Activated naive CD4-positive, alpha-beta T cell treated with anti-CD3 and anti-CD28 coated beads, Interleukin-2, amount 10 ng/mL, durations not matched to agents 7 days and 5 days (primary cell): Measurements from ENCODE around the gene DNAJC22.
"Not testable (repeated sequence)": the region's sequence is repeated elsewhere in the genome, so short reads cannot be mapped to it uniquely, and the experiment has no call there.

Experiments used
- CTCF ChIA-PET: fragments of 350-600 bp; sonication (Branson Sonifier 250); formaldehyde crosslinking; loops from one replicate; lab custom pipeline; 2021; ENCODE audit warnings: antibody characterized with exemption; lab: Charles Lee
- DNase-seq: peaks from one replicate; pipeline ENCODE4 v3.0.0-alpha.2; 2020
- H3K27ac Mint-ChIP-seq: one replicate; pipeline ENCODE4 v1.8.0; 2021; ENCODE audit warnings: mild to moderate bottlenecking, moderate library complexity, mixed read lengths
- H3K27me3 Mint-ChIP-seq: one replicate; pipeline ENCODE4 v1.8.0; 2021; ENCODE audit warnings: mild to moderate bottlenecking, mixed read lengths
- H3K36me3 Mint-ChIP-seq: one replicate; pipeline ENCODE4 v1.8.0; 2021; ENCODE audit warnings: mixed read lengths
- H3K4me1 Mint-ChIP-seq: one replicate; pipeline ENCODE4 v1.8.0; 2021; ENCODE audit warnings: mixed read lengths
- H3K4me3 Mint-ChIP-seq: one replicate; pipeline ENCODE4 v1.8.0; 2021; ENCODE audit warnings: mild to moderate bottlenecking, moderate library complexity, mixed read lengths
- H3K9me3 Mint-ChIP-seq: one replicate; pipeline ENCODE4 v1.8.0; 2021; ENCODE audit warnings: mixed read lengths

The DNAJC22 gene

GRCh38 chr12:49346659-49347310, at the start of gene DNAJC22:
DNAJC22 (plus strand) TSS chr12:49346888; CDS start chr12:49348873, 1,985 bp downstream.
- Mint-ChIP-seq H3K9me3 (no peaks in the 10 kb centered on the region), H3K27me3 (peaks cover 93% of the 10 kb centered on the region), H3K27ac (no peak within 1 kb of the TSS), H3K36me3 (no peaks in the 10 kb centered on the region), H3K4me1 (peaks cover 44% of the 10 kb centered on the region), H3K4me3 (peak within 1 kb of the TSS; percentile 38)
- DNase-seq = peak; percentile 43
- CTCF ChIA-PET = interaction anchor here (0.6 to 9.5 kb wide), 12 partner anchors 10 to 260 kb away, joined by 3 to 91 read pairs (median 6); partner anchors contain the start of genes C1QL4, PRPH and TROAP

- H3K36me3 Mint-ChIP-seq = no peaks in the 10 kb centered on the region
- CTCF ChIA-PET = interaction anchor here (0.9 to 12.5 kb wide), 13 partner anchors 9 to 60 kb away, joined by 3 to 103 read pairs (median 17); partner anchors contain the start of genes C1QL4, DNAJC22 and TROAP
- H3K27ac Mint-ChIP-seq = peak overlapping the region; percentile 49
- H3K4me1 Mint-ChIP-seq = peaks cover 30% of the 10 kb centered on the region
- peaks cover 89% of the 10 kb centered on the region for H3K27me3 Mint-ChIP-seq
- H3K4me3 Mint-ChIP-seq = no peak overlapping the region
- H3K9me3 Mint-ChIP-seq = no peaks in the 10 kb centered on the region
- no peak for DNase-seq
Observed at GRCh38 chr12:49297695-49298060, 49.0 kb upstream of the DNAJC22 start.

DNA sequence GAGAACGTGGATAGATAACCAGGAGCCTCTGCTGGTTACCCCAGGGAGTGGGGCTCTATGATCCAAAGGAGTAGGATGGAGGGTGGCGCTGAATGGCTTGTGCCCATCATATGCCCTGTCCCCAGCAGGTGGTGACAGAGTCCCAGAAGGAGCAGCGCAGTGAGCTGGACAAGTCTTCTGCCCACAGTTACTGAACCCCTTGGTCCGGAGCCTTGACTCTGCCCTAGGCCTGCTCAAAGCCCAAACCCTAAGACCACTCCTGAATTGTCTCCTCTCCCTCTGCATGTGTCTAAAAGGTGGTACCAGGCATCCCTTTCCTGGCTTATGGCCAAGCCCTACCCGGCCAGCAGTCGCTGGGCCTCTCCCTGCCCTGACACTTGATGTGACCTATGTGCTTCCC, 48.5 kb upstream of the DNAJC22 start:
- peaks cover 89% of the 10 kb centered on the region for H3K27me3 Mint-ChIP-seq
- no peak for DNase-seq
- peak overlapping the region; percentile 49 for H3K27ac Mint-ChIP-seq
- no peak overlapping the region for H3K4me3 Mint-ChIP-seq
- no peaks in the 10 kb centered on the region for H3K9me3 Mint-ChIP-seq
- H3K4me1 Mint-ChIP-seq = peaks cover 30% of the 10 kb centered on the region
- H3K36me3 Mint-ChIP-seq = no peaks in the 10 kb centered on the region
- CTCF ChIA-PET = interaction anchor here (1.4 to 4.0 kb wide), 4 partner anchors 9 to 60 kb away, joined by 7 to 24 read pairs (median 18); partner anchors contain the start of genes C1QL4 and TROAP

DNA sequence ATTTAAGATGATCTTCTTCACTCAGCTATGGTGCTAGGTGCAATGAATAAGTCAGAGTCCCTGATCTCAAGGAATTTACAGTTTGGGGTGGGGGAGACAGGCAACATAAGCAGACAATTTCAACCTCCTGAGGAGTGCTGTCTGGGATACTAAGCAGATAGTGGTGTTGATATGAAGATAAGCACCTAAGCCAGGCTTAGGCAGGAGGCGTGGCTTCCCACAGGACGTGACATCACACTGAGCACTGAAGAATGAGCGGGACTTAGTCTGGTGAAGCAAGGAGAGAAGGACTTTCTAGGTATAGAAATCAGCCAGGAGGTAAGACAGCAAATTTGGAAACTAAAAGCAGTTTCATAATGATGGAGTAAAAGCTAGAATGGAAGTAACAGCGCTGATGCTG, 44.9 kb upstream of the DNAJC22 start:
- no peaks in the 10 kb centered on the region for H3K9me3 Mint-ChIP-seq
- no peaks in the 10 kb centered on the region for H3K36me3 Mint-ChIP-seq
- no peak overlapping the region for H3K4me3 Mint-ChIP-seq
- no peak overlapping the region for H3K27ac Mint-ChIP-seq
- CTCF ChIA-PET = interaction anchor here (1.0 to 2.2 kb wide), 3 partner anchors 9 to 57 kb away, joined by 3 to 13 read pairs (median 4); no protein-coding TSS in a partner anchor
- peaks cover 24% of the 10 kb centered on the region for H3K4me1 Mint-ChIP-seq
- DNase-seq = peak; percentile 49
- H3K27me3 Mint-ChIP-seq = peaks cover 83% of the 10 kb centered on the region

GRCh38 chr12:49304161-49304560, 42.5 kb upstream of the DNAJC22 start:
- Mint-ChIP-seq H3K4me1 (peaks cover 5% of the 10 kb centered on the region), H3K27me3 (peaks cover 71% of the 10 kb centered on the region), H3K4me3 (no peak overlapping the region), H3K27ac (no peak overlapping the region), H3K9me3 (no peaks in the 10 kb centered on the region), H3K36me3 (no peaks in the 10 kb centered on the region)
- DNase-seq = no peak
- CTCF ChIA-PET = interaction anchor here (1.1 to 2.6 kb wide), 4 partner anchors 9 to 54 kb away, joined by 3 to 8 read pairs (median 4); partner anchors contain the start of gene PRPH

GRCh38 chr12:49305762-49306510, 40.8 kb upstream of the DNAJC22 start:
- Mint-ChIP-seq H3K4me1 (peaks cover 5% of the 10 kb centered on the region), H3K27me3 (peaks cover 65% of the 10 kb centered on the region), H3K9me3 (no peaks in the 10 kb centered on the region), H3K4me3 (no peak overlapping the region), H3K36me3 (no peaks in the 10 kb centered on the region), H3K27ac (no peak overlapping the region)
- DNase-seq = no peak
- CTCF ChIA-PET = interaction anchor here (1.6 to 2.6 kb wide), 2 partner anchors 9 to 17 kb away, joined by 3 to 8 read pairs; no protein-coding TSS in a partner anchor

DNA sequence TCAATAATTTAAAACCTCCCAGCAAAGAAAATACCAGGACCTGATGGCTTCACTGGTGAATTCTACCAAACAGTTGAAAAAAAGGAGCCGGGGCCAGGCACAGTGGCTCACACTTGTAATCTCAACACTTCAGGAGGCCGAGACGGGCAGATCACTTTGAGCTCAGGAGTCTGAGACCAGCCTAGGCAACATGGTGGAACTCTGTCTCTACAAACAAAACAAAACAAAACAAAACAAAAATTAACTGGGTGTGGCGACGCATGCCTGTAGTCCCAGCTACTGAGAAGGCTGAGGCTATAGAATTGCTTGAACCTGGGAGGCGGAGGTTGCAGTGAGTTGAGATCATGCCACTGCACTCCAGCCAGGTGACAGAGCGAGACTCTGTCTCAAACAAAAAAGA, 37.3 kb upstream of the DNAJC22 start:
- CTCF ChIA-PET = interaction anchor here (1.0 to 1.1 kb wide), 2 partner anchors 21 to 32 kb away, joined by 3 to 5 read pairs; no protein-coding TSS in a partner anchor
- Mint-ChIP-seq H3K4me3 (no peak overlapping the region), H3K36me3 (no peaks in the 10 kb centered on the region), H3K27me3 (peaks cover 51% of the 10 kb centered on the region), H3K27ac (no peak overlapping the region), H3K9me3 (no peaks in the 10 kb centered on the region), H3K4me1 (no peaks in the 10 kb centered on the region)
- DNase-seq = no peak

- H3K4me1 Mint-ChIP-seq, H3K36me3 Mint-ChIP-seq, CTCF ChIA-PET, H3K27ac Mint-ChIP-seq, H3K4me3 Mint-ChIP-seq, DNase-seq, H3K9me3 Mint-ChIP-seq: not testable (repeated sequence)
- H3K27me3 Mint-ChIP-seq = peaks cover 48% of the 10 kb centered on the region
Observed at GRCh38 chr12:49310451-49311000, 36.2 kb upstream of the DNAJC22 start.

DNA sequence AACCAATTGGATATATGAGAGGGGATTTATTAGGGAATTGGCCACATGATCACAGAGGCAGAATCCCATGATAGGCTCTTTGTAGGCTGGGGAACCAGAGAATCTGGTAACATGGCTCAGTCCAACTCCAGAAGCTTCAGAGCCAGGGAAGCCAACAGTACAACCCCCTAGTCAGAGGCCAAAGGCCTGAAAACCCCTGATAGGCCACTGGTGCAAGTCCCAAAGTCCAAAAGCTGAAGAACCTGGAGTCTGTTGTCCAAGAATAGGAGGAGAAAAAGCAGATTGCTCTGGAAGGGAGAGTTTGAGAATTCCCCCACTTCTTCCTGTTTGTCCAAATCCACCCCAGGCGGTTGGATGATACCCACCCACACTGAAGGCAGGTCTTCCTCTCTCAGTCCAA, 31.9 kb upstream of the DNAJC22 start:
- no peak overlapping the region for H3K4me3 Mint-ChIP-seq
- no peak overlapping the region for H3K27ac Mint-ChIP-seq
- peaks cover 27% of the 10 kb centered on the region for H3K27me3 Mint-ChIP-seq
- CTCF ChIA-PET = no interaction called here
- DNase-seq = no peak
- H3K9me3 Mint-ChIP-seq = no peaks in the 10 kb centered on the region
- no peaks in the 10 kb centered on the region for H3K4me1 Mint-ChIP-seq
- H3K36me3 Mint-ChIP-seq = no peaks in the 10 kb centered on the region

- H3K4me3 Mint-ChIP-seq, H3K27ac Mint-ChIP-seq, H3K36me3 Mint-ChIP-seq, CTCF ChIA-PET, DNase-seq, H3K9me3 Mint-ChIP-seq: not testable (repeated sequence)
- peaks cover 20% of the 10 kb centered on the region for H3K27me3 Mint-ChIP-seq
- H3K4me1 Mint-ChIP-seq = peaks cover 10% of the 10 kb centered on the region
Observed at GRCh38 chr12:49317118-49317517, 29.6 kb upstream of the DNAJC22 start.

DNA sequence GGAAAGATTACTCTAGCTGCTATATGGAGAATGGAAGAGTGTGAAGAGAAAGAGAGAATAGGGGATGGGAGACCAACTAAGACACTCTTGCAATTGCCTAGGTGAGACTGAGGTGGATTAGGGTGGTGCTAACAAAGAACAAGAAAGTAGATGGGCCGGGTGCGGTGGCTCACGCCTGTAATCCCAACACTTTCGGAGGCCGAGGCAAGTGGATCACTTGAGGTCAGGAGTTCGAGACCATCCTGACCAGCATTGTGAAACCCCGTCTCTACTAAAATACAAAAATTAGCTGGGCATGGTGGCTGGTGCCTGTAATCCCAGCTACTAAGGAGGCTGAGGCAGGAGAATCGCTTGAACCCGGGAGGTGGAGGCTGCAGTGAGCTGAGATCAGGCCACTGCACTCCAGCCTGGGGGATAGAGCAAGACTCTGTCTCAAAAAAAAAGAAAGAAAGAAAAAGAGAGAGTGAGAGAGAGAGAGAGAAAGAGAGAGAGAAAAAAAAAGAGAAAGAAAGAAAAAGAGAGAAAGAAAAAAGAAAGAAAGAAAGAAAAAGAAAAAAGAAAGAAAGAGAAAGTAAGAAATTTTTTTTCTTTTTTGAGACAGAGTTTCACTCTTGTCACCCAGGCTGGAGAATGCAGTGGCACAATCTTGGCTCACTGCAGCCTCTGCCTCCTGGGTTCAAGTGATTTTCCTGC, 26.1 kb upstream of the DNAJC22 start:
- H3K27me3 Mint-ChIP-seq, CTCF ChIA-PET, H3K27ac Mint-ChIP-seq, DNase-seq, H3K9me3 Mint-ChIP-seq: not testable (repeated sequence)
- Mint-ChIP-seq H3K4me3 (peak overlapping the region; percentile 13), H3K36me3 (peaks cover 14% of the 10 kb centered on the region), H3K4me1 (peaks cover 36% of the 10 kb centered on the region)

- DNase-seq = no peak
- Mint-ChIP-seq H3K4me1 (peaks cover 42% of the 10 kb centered on the region), H3K4me3 (peak overlapping the region; percentile 98), H3K9me3 (no peaks in the 10 kb centered on the region), H3K27me3 (peaks cover 7% of the 10 kb centered on the region), H3K27ac (peak overlapping the region; percentile 94), H3K36me3 (peaks cover 27% of the 10 kb centered on the region)
- CTCF ChIA-PET = interaction anchor here (0.9 to 2.3 kb wide), 6 partner anchors 10 to 191 kb away, joined by 3 to 18 read pairs (median 7); partner anchors contain the start of genes C1QL4, DNAJC22 and PRPH
Observed at GRCh38 chr12:49322367-49322707, 24.4 kb upstream of the DNAJC22 start.

DNA sequence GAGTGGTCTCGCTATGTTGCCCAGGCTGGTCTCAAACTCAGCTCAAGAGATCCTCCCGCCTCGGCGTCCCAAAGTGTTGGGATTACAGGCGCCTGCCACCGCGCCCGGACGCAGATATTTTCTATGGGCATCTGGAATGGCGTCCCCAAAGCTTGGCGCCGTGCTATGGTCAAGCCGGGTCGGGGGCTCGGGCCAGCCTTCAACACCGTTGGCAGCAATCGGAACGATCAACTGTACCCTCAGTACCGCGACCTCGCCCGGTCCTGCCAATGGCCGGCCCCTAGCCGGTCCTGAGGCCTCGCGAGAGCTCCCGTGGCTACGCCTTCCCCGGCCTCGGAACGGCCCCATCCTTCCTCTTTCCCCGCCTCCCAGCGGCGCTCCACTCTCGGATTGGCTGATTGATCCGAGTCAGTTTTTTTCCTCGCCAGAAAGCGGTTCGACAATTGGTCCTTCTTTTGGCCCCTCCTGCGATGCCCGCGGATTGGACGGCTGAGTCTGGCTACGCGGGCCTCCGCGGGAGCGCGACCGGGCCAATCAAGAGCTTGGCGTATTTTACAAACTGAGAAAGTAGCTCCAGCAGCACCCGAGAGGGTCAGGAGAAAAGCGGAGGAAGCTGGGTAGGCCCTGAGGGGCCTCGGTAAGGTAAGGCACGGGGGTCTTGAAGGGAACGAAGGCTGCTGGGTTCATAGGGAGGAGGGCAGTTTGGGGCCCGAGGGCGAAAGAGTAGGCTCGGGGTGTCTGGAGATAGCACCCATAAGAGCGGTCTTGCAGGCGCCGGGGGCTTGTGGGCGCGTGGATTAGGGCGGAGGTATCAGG, 23.8 kb upstream of the DNAJC22 start, which contains the start of gene TROAP:
Gene TROAP (plus strand): TSS at position 548 of the 816 bp plus-strand sequence. CDS start 354 bp downstream, outside the sequence.
- Mint-ChIP-seq H3K27me3 (peaks cover 7% of the 10 kb centered on the region), H3K9me3 (no peaks in the 10 kb centered on the region), H3K4me1 (peaks cover 42% of the 10 kb centered on the region), H3K27ac (peak within 1 kb of the TSS; percentile 94), H3K4me3 (peak within 1 kb of the TSS; percentile 98), H3K36me3 (peaks cover 32% of the 10 kb centered on the region)
- CTCF ChIA-PET = interaction anchor here (0.7 to 2.3 kb wide), 9 partner anchors 9 to 191 kb away, joined by 3 to 18 read pairs (median 4); partner anchors contain the start of genes C1QL4, DNAJC22, PRPH and SPATS2
- peak; percentile 98 for DNase-seq
